ENCODE measurements around the gene PLEKHG5. TPM values are rescaled to one million over a fixed set of nuclear protein-coding genes. Genes with fewer than 3 reads are reported as not detected.

The PLEKHG5 gene
- total RNA-seq, 1 donor from 2014 or later, result 1.9 TPM

GRCh38 chr1:6507037-6507428 is 15.6 kb upstream of the PLEKHG5 start:
- Mint-ChIP-seq H3K36me3 (ENCODE audit: low read depth) (no peaks in the 10 kb centered on the region), H3K4me3 (no peak overlapping the region), H3K9me3 (no peaks in the 10 kb centered on the region), H3K27me3 (no peaks in the 10 kb centered on the region), H3K4me1 (no peaks in the 10 kb centered on the region), H3K27ac (no peak overlapping the region)
- no peak for DNase-seq
- intact Hi-C loops (cut with micrococcal nuclease), result no loop called here

DNA sequence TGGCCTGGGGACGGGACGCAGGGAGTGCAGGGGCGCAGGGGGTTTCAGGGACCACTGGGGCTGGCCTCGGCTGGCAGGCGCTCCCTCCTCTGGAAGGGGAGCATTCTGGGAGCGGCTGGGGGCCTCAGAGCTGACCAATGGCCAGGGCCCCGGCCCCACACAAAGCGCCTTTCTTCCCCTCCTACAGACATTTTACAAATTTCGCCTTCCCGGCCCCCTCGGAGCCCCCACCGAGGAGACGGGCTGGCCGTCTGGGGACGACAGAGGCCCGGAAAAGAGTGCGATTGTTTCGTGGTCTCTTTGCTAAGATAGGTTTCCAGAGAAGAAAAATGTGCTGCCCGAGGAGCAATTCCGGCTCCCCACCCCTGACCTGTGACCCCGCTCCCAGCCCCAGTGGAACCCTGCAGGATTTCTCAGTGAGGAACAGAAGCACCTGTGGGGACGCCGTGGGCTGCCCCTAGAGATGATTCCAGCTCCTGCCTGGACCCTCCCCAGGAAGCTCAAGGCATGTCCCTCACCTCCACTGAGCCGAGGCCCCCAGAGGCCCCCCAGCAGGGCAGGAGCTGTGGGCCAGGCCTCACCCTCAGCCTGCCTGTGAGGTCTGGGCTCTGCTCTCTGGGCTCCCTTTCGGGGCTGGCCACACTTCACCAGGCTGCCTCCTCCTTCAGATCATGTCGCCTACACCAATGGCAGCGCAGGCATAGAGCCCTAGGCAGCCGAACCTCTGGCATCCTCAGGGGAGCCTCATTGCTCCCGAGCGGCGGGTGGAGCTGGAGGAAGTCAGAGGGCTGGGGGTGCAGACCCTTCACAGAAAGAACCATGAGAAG is 15.0 kb upstream of the PLEKHG5 start:
- no peaks in the 10 kb centered on the region for H3K27me3 Mint-ChIP-seq

GRCh38 chr1:6505367-6506209 is 14.1 kb upstream of the PLEKHG5 start:
- no peaks in the 10 kb centered on the region for H3K9me3 Mint-ChIP-seq
- intact Hi-C loops (cut with micrococcal nuclease), result no loop called here
- H3K27ac Mint-ChIP-seq, result no peak overlapping the region
- no peak overlapping the region for H3K4me3 Mint-ChIP-seq
- no peak for DNase-seq
- peaks cover 4% of the 10 kb centered on the region for H3K27me3 Mint-ChIP-seq
- H3K36me3 Mint-ChIP-seq (ENCODE audit: low read depth), result no peaks in the 10 kb centered on the region
- no peaks in the 10 kb centered on the region for H3K4me1 Mint-ChIP-seq

More for the DNA sequence above, 15.0 kb upstream of the PLEKHG5 start:
- H3K4me1 Mint-ChIP-seq, result no peaks in the 10 kb centered on the region
- no peak for DNase-seq
- intact Hi-C loops (cut with micrococcal nuclease), result no loop called here
- no peaks in the 10 kb centered on the region for H3K9me3 Mint-ChIP-seq
- H3K36me3 Mint-ChIP-seq (ENCODE audit: low read depth), result no peaks in the 10 kb centered on the region
- H3K27ac Mint-ChIP-seq, result no peak overlapping the region
- H3K4me3 Mint-ChIP-seq, result no peak overlapping the region

DNA sequence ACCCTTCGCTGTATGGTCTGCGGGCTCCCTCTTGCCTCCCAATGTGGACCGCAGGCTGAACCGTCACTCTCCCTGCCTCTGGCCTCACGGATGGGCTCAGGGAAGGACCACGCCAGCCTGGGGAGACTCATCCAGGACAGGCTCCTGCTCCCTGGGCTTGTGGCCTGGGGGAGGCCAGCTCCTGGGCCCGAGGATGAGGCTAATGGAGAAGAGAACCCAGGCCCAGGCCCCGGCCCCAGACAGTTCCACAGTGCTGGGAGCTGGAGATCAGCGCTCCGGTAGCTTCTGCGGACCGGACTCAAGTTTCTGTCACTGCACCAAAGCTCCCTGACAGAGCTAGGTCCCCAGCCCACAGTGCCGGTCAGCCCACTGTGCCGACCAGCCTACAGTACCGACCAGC is 13.4 kb upstream of the PLEKHG5 start:
- intact Hi-C loops (cut with micrococcal nuclease), result no loop called here
- no peak for DNase-seq
- H3K27me3 Mint-ChIP-seq, result peaks cover 4% of the 10 kb centered on the region
- no peaks in the 10 kb centered on the region for H3K36me3 Mint-ChIP-seq (ENCODE audit: low read depth)
- no peaks in the 10 kb centered on the region for H3K4me1 Mint-ChIP-seq
- H3K9me3 Mint-ChIP-seq, result no peaks in the 10 kb centered on the region
- no peak overlapping the region for H3K27ac Mint-ChIP-seq
- H3K4me3 Mint-ChIP-seq, result no peak overlapping the region

- no peaks in the 10 kb centered on the region for H3K9me3 Mint-ChIP-seq
- intact Hi-C loops (cut with micrococcal nuclease), result no loop called here
- DNase-seq, result no peak
- H3K4me1 Mint-ChIP-seq, result no peaks in the 10 kb centered on the region
- no peaks in the 10 kb centered on the region for H3K36me3 Mint-ChIP-seq (ENCODE audit: low read depth)
- H3K27me3 Mint-ChIP-seq, result peaks cover 6% of the 10 kb centered on the region
- no peak overlapping the region for H3K27ac Mint-ChIP-seq
- H3K4me3 Mint-ChIP-seq, result no peak overlapping the region
These were observed 12.6 kb upstream of the PLEKHG5 start for GRCh38 chr1:6503884-6504602.

- Mint-ChIP-seq H3K36me3 (ENCODE audit: low read depth) (no peaks in the 10 kb centered on the region), H3K9me3 (no peaks in the 10 kb centered on the region), H3K27me3 (peaks cover 17% of the 10 kb centered on the region), H3K4me1 (no peaks in the 10 kb centered on the region), H3K27ac (no peak overlapping the region), H3K4me3 (no peak overlapping the region)
- DNase-seq, result no peak
- intact Hi-C loops (cut with micrococcal nuclease), result no loop called here
These were observed 10.8 kb upstream of the PLEKHG5 start for GRCh38 chr1:6502000-6502891.

DNA sequence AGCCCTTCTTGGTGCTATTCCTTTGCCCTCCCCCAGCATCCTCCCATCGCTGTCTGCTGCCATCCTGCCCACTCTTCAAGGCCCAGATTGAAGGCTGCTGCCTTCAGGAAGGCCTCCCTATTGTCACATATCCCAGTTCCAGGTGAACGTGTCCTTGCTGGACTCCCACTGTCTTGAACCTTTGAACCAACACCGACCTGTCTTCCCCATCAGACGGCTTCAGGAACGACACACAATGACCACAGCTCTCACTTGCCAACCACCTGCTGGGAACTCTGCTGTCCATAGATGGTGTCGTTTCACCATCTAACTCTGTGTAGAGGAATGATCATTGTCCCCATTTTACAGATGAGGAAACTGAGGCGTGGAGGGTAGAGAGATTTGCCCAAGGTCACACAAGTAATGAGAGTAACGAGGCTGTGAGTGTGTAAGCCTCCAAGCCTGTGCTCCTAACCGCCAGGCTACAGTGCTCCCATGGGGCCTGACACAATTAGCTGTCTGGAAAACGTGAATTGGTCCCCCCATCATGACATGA is 9.9 kb upstream of the PLEKHG5 start:
- no peaks in the 10 kb centered on the region for H3K9me3 Mint-ChIP-seq
- no peak for DNase-seq
- intact Hi-C loops (cut with micrococcal nuclease), result no loop called here
- no peaks in the 10 kb centered on the region for H3K36me3 Mint-ChIP-seq (ENCODE audit: low read depth)
- H3K4me3 Mint-ChIP-seq, result no peak overlapping the region
- H3K27me3 Mint-ChIP-seq, result peaks cover 20% of the 10 kb centered on the region
- no peak overlapping the region for H3K27ac Mint-ChIP-seq
- H3K4me1 Mint-ChIP-seq, result no peaks in the 10 kb centered on the region

GRCh38 chr1:6500544-6501278 is 9.2 kb upstream of the PLEKHG5 start:
- Mint-ChIP-seq H3K36me3 (ENCODE audit: low read depth) (no peaks in the 10 kb centered on the region), H3K4me1 (no peaks in the 10 kb centered on the region), H3K27me3 (peaks cover 27% of the 10 kb centered on the region), H3K4me3 (no peak overlapping the region), H3K9me3 (no peaks in the 10 kb centered on the region), H3K27ac (no peak overlapping the region)
- no peak for DNase-seq
- intact Hi-C loops (cut with micrococcal nuclease), result no loop called here

GRCh38 chr1:6499296-6499695 is 7.8 kb upstream of the PLEKHG5 start:
- Mint-ChIP-seq H3K36me3 (ENCODE audit: low read depth) (no peaks in the 10 kb centered on the region), H3K27me3 (peaks cover 28% of the 10 kb centered on the region), H3K4me1 (peaks cover 2% of the 10 kb centered on the region)

DNA sequence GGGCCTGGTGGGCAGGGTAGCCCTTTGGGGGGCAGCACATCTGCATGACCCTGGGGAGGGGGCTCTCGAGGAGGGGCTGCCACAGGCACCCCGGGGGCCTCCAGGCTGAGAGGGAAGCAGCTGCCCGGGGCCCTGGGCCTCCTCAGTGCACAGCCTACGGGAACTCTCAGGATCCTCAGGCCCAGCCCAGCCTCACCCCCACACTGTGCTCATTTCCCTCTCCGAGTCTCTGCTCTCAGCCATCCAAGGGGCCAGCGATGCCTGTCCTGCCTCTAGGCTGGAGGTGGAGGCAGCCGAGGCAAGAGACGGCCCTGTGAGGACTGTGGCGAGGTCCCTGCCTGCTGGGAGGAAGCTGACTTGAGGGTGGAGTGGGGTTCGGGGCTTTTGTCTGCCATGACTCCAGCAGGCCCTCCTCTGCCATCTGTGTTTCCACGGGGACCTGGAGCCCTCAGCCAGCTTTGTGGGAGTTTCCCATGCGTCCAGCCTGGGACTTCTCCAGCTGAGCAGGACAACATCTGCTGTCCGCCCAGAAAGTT is 7.2 kb upstream of the PLEKHG5 start:
- Mint-ChIP-seq H3K4me1 (peaks cover 2% of the 10 kb centered on the region), H3K9me3 (no peaks in the 10 kb centered on the region), H3K27ac (no peak overlapping the region), H3K36me3 (ENCODE audit: low read depth) (no peaks in the 10 kb centered on the region), H3K4me3 (no peak overlapping the region), H3K27me3 (peaks cover 28% of the 10 kb centered on the region)
- intact Hi-C loops (cut with micrococcal nuclease), result no loop called here
- no peak for DNase-seq

More at GRCh38 chr1:6499296-6499695, 7.8 kb upstream of the PLEKHG5 start:
- no peak overlapping the region for H3K27ac Mint-ChIP-seq
- H3K4me3 Mint-ChIP-seq, result no peak overlapping the region
- intact Hi-C loops (cut with micrococcal nuclease), result no loop called here
- no peak for DNase-seq
- no peaks in the 10 kb centered on the region for H3K9me3 Mint-ChIP-seq

GRCh38 chr1:6497867-6498575 is 6.6 kb upstream of the PLEKHG5 start:
- Mint-ChIP-seq H3K27ac (no peak overlapping the region), H3K27me3 (peaks cover 28% of the 10 kb centered on the region)
- intact Hi-C loops (cut with micrococcal nuclease), result no loop called here

More at GRCh38 chr1:6497867-6498575, 6.6 kb upstream of the PLEKHG5 start:
- Mint-ChIP-seq H3K9me3 (no peaks in the 10 kb centered on the region), H3K4me3 (peak overlapping the region; percentile 71), H3K4me1 (peaks cover 5% of the 10 kb centered on the region), H3K36me3 (ENCODE audit: low read depth) (no peaks in the 10 kb centered on the region)
- DNase-seq, result no peak

All from activated CD4-positive, alpha-beta T cell treated with anti-CD3 and anti-CD28 coated beads, Interleukin-2, amount 10 ng/mL, durations not matched to agents 24 days and 14 days (primary cell).